NCI-H2107 treated with DMSO at 0.1 percent for 48 hours (cell line): ENCODE data around the gene SAT1.

Experiments used
- DNase-seq: peaks from one replicate; lab custom pipeline; 2025; ENCODE audit not compliant: unreplicated experiment; lab: John Stamatoyannopoulos, UW

Gene SAT1

GRCh38 chrX:23804578-23804977 lies 21.6 kb downstream of the SAT1 start:
- no peak for DNase-seq

- DNase-seq, result no peak
Observed at GRCh38 chrX:23805389-23805788, 22.4 kb downstream of the SAT1 start.

GRCh38 chrX:23810279-23810678 lies 27.3 kb downstream of the SAT1 start:
- DNase-seq, result no peak

GRCh38 chrX:23811108-23811651 lies 28.2 kb downstream of the SAT1 start:
- DNase-seq, result no peak

- no peak for DNase-seq
Observed at GRCh38 chrX:23811656-23812055, 28.7 kb downstream of the SAT1 start.

- DNase-seq, result no peak
Observed at GRCh38 chrX:23813808-23814207, 30.8 kb downstream of the SAT1 start.

GRCh38 chrX:23815376-23815775 lies 32.4 kb downstream of the SAT1 start:
- no peak for DNase-seq

GRCh38 chrX:23816179-23816578 lies 33.2 kb downstream of the SAT1 start:
- DNase-seq, result no peak

GRCh38 chrX:23817979-23818336 lies 35.0 kb downstream of the SAT1 start:
- DNase-seq, result no peak

- peak; percentile 15 for DNase-seq
Observed at GRCh38 chrX:23819385-23820234, 36.6 kb downstream of the SAT1 start.

- DNase-seq, result peak; percentile 23
Observed at GRCh38 chrX:23820235-23820782, 37.3 kb downstream of the SAT1 start.

GRCh38 chrX:23821847-23822246 lies 38.9 kb downstream of the SAT1 start:
- no peak for DNase-seq

- DNase-seq, result peak; percentile 53
Observed at GRCh38 chrX:23822397-23822796, 39.4 kb downstream of the SAT1 start.

- no peak for DNase-seq
Observed at GRCh38 chrX:23822841-23823240, 39.9 kb downstream of the SAT1 start.

- no peak for DNase-seq
Observed at GRCh38 chrX:23825675-23826074, 42.7 kb downstream of the SAT1 start.

- no peak for DNase-seq
Observed at GRCh38 chrX:23826216-23826615, 43.2 kb downstream of the SAT1 start.

GRCh38 chrX:23826653-23827052 lies 43.7 kb downstream of the SAT1 start:
- DNase-seq, result no peak

GRCh38 chrX:23828881-23829280 lies 45.9 kb downstream of the SAT1 start:
- no peak for DNase-seq

- DNase-seq, result no peak
Observed at GRCh38 chrX:23832721-23833120, 49.7 kb downstream of the SAT1 start.
